Sciatic nerve (tissue), 2 donors: Measurements from ENCODE around the gene SERPINA5. TPM values are rescaled to one million over a fixed set of nuclear protein-coding genes. Genes with fewer than 3 reads are reported as not detected.
"Not testable (repeated sequence)": the region's sequence is repeated elsewhere in the genome, so short reads cannot be mapped to it uniquely, and the experiment has no call there.

Experiments used
- ATAC-seq: fragments of 200-7000 bp; cut with Tn5 transposase; one replicate; pipeline ENCODE4 v1.9.1; 2020; ENCODE audit warnings: mild to moderate bottlenecking, moderate library complexity
- DNase-seq: peaks from one replicate; pipeline ENCODE4 v3.0.0-alpha.2; 2020; ENCODE audit warnings: low spot score
- intact Hi-C: fragments of 100-400 bp; cut with DNase I; formaldehyde crosslinking; loops from one replicate; pipeline ENCODE4 v1.14.2; 2022
- total RNA-seq: library from RNA; stranded (reverse); fragmentation: NEBNext Ultra II Directional; extraction: Animal tissue kit (Norgen Biotek cat#: 25700); gene quantifications from one replicate; pipeline ENCODE4 v1.2.1, GENCODE V29; 2021
- donor health status: DM: no; HTN: no; CAD: no.
- donor health status: DM: no; HTN: no; CAD: no.

SERPINA5 gene
- total RNA-seq, 1 donor from 2014 or later = 8.8 TPM

DNA sequence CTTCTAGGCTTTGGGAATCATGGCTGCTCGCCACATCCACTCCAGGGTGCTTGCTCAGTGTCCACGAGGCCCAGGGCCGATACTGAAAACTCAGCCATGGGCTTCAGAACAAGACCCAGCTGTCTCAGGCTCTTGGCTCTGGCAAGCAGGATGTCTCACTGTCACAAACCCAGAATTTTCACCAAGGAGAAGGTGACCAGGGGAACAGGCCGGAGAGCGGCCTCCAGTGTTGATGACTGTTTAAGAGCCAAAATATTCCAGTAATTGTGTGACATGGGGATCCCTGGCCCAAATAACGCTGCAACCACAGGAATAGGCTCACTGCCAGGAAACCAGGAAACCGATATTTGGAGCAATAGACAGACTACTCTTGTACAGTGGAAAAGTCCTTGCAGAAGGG is 9.8 kb upstream of the SERPINA5 start:
- DNase-seq (no peak), ATAC-seq (peak; percentile 60)
- intact Hi-C loops = no loop called here

DNA sequence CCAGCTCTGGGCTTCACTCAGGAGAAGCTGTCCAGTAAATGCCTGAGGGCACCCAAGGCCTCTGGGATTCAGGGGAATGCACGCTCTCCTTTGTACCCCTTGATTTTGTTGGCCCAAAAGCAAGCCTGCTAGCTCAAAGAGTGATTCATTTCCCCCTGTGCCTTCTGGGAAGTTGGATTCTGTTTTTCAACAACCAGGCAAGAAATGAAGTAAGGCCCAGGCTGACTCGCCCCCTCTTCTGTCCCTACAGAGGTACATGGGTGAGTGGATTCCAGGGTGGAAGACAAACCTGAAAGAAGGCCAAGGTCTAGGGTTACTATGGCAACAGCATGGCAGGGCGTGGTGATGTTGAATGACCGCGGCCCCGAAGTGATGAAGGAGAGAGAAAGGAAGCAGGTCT is 9.3 kb upstream of the SERPINA5 start:
- intact Hi-C loops = no loop called here
- DNase-seq (no peak), ATAC-seq (peak; percentile 39)

DNA sequence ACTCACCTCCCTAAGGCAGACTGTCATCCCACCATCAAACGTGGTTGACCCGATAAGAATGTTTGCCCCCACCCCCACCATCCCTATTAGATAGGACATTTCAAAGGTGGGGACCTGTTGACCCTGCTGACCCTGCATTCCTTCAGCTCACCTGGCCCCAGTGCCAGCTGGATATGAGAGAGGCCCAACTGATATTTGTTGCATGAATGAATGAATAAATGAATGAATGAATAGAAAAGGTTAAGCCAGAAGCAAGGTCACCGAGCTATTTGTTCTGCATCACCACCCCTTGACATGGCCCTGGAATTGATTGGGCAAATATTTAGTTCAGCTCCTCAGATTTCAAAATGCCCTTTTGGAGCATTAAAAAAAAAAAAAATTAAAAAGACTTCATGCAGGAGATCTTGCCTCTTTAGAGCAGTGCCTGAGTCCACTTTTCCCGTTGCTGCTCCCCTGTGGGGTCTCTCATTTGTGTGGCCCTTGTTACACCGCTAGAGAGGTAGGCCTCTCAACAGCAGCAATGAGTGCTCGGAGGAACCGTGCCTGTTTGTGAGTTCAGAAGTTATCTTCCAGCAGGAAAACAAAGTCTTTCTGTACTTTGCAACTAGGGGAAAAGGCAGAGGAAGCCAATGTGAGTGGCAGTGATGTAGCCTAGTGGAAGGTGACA is 8.5 kb upstream of the SERPINA5 start:
- intact Hi-C loops = no loop called here
- ATAC-seq (no peak), DNase-seq (no peak)

DNA sequence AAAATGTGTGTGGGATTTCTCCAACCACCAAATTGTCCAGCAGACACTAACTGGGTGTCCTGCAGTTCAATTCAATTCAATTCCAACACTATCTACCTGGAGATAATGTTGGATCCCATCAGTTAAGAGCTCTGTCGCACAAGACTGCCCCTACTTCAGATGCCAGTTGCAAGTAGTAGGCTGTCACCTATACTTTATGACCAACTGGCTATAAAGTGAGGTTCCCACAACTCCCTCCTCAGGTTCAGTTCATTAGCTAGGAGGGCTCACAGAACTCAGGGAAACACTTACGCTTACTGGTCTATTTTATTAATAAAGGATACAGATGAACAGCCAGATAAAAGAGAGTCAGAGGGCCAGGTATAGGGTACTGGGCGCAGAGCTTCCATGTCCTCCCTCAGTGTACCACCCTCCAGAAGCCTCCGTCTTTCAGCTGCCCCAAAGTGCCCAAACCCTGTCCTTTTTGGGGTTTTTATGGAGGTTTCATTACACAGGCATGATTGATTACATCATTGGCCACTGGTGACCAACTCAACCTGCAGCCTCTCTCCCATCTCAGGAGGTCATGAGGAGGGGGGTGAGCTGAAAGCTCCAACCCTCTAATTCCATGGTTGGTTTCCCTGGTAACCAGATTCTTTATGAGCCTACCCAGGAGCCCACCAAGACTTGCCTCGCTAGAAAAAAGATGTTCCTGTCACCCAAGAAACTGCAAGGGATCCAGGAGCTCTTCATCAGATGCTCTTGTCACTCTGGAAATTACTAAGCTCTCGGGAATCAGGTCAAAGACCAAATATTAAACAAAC is 7.5 kb upstream of the SERPINA5 start:
- DNase-seq = no peak
- no peak for ATAC-seq
- intact Hi-C loops = no loop called here

DNA sequence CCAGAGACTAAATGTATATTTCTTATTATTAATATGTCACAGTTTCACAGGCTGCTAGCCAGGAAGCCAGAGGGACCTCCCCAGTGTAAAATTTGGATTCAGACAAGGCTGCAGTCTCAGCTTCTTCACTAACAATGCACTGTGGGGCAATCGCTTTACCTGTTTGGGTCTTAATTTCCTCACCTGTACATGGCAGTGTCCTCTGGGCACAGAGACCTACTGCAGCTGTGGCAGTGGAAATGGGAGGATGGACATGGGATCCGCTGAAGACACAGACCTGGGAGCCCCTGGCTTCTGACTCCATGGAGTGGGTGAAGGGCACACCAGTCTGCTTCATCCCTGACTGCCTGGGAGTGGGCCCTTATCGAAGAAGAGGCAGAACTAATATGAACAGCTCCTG is 6.9 kb upstream of the SERPINA5 start:
- intact Hi-C loops = no loop called here
- ATAC-seq (no peak), DNase-seq (no peak)

DNA sequence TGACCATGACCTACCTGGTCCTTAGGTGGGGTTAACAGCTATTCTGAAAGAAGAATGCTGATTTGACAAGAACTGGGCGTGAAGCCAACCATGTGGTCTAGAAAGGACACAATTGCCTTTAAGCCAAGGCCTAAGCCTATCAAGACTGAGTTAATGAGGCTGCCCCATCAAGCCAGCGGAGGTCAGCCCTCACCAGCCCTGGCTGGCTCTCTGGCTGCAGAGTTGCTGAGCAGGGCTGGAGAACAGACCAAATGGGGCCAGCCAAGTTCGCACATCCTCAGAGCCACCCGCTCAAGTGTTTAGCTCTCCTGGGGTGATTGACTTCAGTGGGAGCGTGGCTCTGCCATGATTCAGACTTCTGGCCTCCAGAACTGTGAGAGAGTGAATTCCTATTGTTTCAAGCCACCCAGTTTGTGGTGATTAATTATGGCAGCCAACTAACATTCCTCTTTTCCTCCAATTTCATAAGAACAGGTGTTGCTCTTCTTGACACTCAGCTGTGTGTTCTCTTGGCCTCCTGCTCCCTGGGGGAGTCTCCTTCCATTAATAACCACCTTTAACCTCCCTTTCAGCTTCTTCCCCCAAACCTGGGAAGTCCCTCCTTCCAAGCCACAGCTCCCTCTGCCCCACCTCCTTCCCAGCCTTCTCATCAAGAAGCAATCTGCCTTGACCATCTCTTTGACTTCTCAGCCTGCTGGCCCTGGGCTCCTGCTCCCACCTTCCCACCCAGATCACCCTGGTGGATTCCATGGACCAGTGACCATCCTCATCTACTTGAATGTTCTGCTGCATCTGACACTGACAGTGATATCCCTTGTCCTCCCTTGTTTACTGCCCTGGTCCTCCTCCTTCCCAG is 5.3 kb upstream of the SERPINA5 start:
- no peak for ATAC-seq
- intact Hi-C loops = no loop called here
- no peak for DNase-seq

DNA sequence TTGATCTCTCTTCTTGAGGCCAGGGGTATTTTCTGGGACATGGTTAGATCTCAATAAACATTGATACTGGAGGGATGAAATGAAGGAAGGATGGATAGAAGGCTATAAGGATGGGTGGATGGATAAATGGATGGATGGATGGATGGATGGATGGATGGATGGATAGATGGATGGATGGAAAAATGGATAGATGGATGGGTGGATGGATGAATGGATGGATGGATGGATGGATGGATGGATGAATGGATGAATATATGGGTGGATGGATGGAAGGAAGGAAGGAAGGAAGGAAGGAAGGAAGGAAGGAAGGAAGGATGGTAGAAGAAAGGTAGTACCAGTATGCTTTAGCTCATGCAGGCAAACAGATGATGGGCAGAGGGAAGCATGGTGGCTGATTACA is 3.8 kb upstream of the SERPINA5 start:
- intact Hi-C loops, ATAC-seq, DNase-seq: not testable (repeated sequence)

DNA sequence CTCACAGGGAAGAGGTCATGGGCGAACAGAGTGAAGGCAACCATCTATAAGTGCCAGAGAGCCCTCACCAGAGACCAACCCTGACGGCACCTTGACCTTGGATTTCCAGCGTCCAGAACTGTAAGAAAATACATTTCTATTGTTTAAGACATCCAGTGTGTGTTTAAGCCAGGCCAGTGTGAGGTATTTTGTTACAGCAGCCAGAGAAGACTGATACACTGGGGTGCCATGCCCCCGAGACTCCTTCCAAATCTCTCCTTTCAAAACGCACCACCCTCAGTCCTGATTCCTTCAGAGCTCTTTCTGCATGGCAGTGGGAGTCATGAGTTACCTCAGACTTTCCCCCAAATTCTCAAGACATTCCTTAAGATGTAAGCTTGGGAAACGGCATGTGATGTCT is 2.5 kb upstream of the SERPINA5 start:
- DNase-seq (no peak), ATAC-seq (no peak)
- intact Hi-C loops = no loop called here

DNA sequence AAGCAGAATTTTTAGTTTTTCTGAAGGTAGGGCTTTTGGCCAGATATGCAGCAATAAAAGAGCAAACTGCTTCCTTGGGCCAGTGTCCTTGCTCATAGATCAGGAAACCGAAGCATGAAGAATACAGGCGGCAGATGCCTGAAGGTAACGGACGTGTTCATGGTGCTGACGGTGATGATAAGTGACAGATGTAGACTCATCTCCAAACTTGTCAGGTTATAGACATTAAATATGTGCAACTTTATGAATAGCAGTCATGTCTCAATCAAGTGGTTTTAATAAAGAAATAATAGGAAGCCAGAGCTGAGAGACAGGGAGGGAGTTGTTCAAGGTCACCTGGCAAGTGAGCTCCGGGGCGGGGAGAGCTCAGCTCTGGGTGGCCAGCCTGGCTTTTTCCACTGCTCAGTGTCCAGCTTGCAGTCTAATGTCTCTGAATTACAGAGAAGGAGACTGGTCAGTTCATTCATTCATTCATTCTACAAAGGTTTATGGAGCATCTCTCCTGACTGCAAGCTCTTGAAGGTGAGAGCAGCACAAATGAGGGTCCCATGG is 1.0 kb downstream of the SERPINA5 start:
- intact Hi-C loops = no loop called here
- ATAC-seq (peak; percentile 72), DNase-seq (no peak)

DNA sequence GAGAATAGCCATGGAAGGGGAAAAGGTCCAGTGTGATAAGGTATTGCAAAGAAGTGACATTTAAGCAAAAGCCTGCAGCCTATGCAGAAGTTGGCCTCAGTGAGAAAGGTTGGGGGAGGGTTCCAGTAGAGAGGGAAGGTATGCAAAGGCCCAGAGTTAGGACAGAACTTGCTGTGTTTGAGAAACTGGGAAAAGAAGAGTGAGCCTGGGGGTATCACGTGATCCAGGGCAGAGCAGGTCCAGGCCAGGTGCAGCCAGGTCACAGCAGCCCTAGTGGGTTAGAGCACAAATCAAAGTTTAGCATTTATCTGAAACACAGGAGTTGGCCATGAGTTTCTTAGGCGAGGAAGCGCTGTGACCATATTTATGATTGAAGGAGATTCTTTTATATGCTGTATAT is 1.6 kb downstream of the SERPINA5 start:
- no peak for ATAC-seq
- intact Hi-C loops = no loop called here

DNA sequence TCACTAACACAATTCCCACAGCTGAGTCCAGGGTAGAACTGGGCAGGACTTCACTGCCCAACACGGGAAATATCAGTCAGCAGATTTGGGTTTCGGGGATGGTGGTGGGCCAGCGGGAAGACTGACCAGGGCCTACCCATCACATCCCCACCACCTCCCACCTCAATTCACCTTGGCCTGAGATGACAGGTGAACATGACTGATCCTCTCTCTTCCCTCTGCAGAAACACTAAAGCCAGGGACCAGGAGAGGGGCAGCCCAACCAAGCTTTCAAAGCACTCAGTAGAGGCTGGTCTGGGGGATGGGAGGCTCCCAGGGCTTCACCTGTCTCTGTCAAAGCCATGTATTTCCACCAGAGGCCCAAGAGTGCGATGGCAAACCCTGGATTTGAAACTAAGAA is 2.3 kb downstream of the SERPINA5 start:
- ATAC-seq (no peak), DNase-seq (no peak)
- intact Hi-C loops = no loop called here

More for the DNA sequence above, 1.6 kb downstream of the SERPINA5 start:
- DNase-seq = no peak

DNA sequence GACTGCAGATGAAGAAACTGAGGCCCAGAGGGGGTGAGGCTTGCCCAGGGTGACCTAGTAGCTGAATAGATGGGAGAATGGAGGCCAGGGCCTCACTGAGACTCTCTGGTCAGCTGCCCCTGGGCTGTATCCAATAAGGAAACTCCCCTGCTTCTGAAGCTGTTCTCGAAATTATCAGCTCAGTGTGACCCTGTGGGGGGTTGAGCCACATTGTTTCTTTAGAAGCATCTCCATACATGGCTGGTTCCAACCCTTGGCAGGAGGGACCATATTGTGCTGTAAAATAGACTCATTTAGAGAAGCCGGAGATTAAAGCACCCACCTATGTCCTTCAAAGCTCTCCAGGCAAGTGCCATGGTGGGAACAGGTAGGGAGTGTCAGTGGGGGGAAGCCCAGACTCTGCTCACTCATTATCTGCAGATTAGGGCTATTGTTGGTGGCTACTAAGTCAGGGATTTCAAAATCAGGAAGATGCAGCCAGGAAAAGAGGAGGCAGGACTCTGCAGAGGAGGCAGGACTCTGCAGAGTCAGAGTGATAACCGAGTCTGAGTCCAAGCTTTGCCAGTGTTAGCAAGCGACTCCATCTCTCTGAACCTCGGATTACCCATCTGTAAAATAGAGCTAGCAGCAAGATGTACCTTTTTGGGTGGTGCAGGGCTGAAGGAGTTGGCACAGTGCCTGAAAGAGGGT is 3.5 kb downstream of the SERPINA5 start:
- intact Hi-C loops = no loop called here
- no peak for DNase-seq
- peak; percentile 41 for ATAC-seq

DNA sequence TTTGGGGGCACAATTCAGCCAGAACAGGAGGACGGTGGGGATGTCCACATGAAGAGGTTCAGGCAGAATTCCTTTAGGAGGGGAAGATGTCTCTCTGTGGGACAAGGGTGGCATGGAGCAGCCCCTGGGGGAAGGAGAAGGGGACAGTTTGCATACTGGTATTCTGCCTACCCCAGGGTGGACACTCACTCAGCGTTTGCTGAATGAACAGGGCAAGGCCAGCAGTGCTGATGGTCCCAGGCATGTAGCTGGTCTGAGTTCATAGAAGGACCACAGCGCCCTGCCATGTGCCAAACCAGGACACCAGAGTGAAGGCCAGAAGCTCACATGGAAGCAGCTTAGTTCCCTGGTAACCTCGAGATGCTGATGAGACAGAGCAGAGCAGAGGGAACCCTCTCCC is 5.4 kb downstream of the SERPINA5 start:
- no peak for ATAC-seq
- intact Hi-C loops = no loop called here
- no peak for DNase-seq

DNA sequence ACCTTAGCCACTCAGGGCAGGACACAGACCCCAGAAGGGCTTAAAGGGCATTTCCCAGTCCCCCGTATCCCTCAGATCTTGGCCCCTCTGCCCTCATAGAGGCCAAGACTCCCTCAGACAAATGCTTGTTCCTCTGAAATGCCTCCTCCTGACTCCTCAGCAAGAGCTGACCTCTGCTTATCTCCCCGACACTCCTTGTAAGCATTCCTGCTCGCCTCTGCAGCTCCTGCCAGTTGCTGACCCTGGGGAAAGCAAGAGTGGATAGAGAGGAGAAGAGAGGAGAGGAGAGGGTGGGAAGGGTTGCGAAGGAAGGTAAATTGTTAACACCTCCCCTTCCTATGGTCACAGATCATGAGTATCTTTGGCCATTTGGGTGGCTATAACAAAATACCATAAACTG is 7.1 kb downstream of the SERPINA5 start:
- ATAC-seq (no peak), DNase-seq (no peak)
- intact Hi-C loops = no loop called here

DNA sequence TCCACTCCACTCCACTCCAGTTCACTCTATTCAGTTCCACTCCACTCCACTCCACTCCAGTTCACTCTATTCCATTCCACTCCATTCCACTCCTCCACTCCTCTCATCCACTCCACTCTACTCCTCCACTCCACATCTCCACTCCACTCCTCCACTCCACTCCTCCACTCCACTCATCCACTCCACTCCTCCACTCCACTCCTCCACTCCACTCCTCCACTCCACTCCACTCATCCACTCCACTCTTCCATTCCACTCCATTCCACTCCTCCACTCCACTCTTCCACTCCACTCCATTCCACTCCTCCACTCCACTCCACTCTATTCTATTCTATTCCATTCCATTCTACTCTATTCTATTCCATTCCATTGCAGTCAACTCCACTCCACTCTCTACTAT is 9.8 kb downstream of the SERPINA5 start:
- intact Hi-C loops = no loop called here

DNA sequence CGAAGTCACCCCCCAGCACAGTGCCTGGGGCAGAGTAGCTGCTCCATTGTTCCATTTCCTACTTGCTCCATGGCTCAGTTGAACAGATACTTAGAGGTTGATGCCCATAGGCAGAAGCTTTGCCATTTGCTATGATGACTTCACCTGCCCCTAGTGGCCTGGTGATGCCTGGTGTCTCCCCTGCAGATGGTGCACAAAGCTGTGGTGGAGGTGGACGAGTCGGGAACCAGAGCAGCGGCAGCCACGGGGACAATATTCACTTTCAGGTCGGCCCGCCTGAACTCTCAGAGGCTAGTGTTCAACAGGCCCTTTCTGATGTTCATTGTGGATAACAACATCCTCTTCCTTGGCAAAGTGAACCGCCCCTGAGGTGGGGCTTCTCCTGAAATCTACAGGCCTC is 10.6 kb downstream of the SERPINA5 start:
- intact Hi-C loops = no loop called here
- no peak for ATAC-seq
- no peak for DNase-seq

More for the DNA sequence above, 9.8 kb downstream of the SERPINA5 start:
- ATAC-seq = no peak
- DNase-seq = no peak

DNA sequence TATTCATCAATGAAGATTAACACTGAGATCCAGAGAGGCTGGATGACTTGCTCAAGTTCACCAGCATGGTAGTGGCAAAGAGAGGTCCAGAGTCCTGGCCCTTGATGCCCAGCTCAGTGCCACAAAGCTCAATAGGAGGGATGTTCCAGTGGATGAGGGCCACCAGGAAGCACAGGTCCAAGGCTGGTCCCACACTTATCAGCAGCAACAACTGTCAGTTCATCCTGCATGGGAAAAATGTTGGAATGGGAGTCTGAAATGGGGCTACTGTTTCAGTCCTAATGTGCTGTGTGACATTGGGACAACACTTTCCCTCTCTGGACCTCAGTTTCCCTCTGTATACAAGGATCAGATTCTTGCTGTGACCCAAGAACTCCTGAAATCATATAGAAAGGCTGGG is 11.2 kb downstream of the SERPINA5 start:
- DNase-seq (no peak), ATAC-seq (no peak)

DNA sequence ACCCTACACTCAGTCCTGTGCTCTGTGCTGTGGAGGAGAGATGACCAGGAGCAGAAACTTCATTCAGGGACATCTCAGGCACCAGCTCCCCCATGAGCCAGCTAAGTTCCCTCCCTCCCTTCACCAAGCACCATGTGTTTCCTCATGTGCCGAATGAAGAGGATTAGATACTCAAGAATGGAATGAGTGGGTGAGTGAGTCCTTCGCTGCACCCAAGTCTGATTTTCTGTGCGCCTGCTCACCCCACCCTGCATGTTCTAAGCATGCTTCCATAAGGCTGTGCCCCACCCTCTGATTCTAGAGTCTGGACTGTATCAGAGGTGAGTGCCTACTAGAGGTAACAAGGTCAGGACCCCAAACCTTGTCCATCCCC is 12.1 kb downstream of the SERPINA5 start:
- ATAC-seq (no peak), DNase-seq (no peak)
- intact Hi-C loops = no loop called here

More for the DNA sequence above, 11.2 kb downstream of the SERPINA5 start:
- intact Hi-C loops = no loop called here
